HCT116 (cell line): Measurements from ENCODE around the gene ENTPD6. TPM values are rescaled to one million over a fixed set of nuclear protein-coding genes. Genes with fewer than 3 reads are reported as not detected.

Experiments used
- ATAC-seq: fragments of 200-7000 bp; cut with Tn5 transposase; 2 replicates; pipeline ENCODE4 v1.9.1; 2020; ENCODE audit warnings: mild to moderate bottlenecking, moderate library complexity
- BruUV-seq: library from RNA; stranded (reverse); fragments of 400-500 nt; replicated peaks from 2 replicates; lab custom pipeline; 2021; lab: Mats Ljungman, UMichigan
- CTCF ChIA-PET: fragments of 300-600 bp; sonication (Branson Sonifier 250); formaldehyde crosslinking; loops from one replicate; lab custom pipeline; 2021; ENCODE audit warnings: antibody characterized with exemption; lab: Charles Lee
- POLR2A ChIA-PET: fragments of 300-600, 350-600 bp; sonication (Branson Sonifier 250); formaldehyde crosslinking; loops from one replicate; lab custom pipeline; 2021; ENCODE audit warnings: antibody characterized with exemption; lab: Charles Lee
- RAD21 ChIA-PET, 2 experiments: fragments of 300-600 bp; sonication (Branson Sonifier 250); formaldehyde crosslinking; loops; one replicate each; lab custom pipeline; 2023; ENCODE audit warnings: low total read pairs in 2 of 2; ENCODE audit not compliant: uncharacterized antibody in 2 of 2, unreplicated experiment in 2 of 2, low non-redundant PET in 1 of 2; lab: Charles Lee
- DNase-seq: peaks from one replicate; pipeline ENCODE4 v3.0.0-alpha.2; 2010; ENCODE audit warnings: low read depth, low spot score
- H2AFZ ChIP-seq: fragments of 200-600 bp; shearing (Covaris generic), sonication (generic); 2 replicates; pipeline ENCODE4 v1.6.1; 2017; ENCODE audit warnings: low read depth, mixed run types, mixed read lengths, antibody characterized with exemption, low read length; ENCODE audit not compliant: poor library complexity, severe bottlenecking
- H3K27ac ChIP-seq: 2 replicates; pipeline ENCODE4 v1.5.1; 2012; ENCODE audit warnings: low read depth, low read length
- H3K27me3 ChIP-seq: fragments of 200-600 bp; sonication (generic); 2 replicates; pipeline ENCODE4 v1.6.1; 2016; ENCODE audit warnings: mixed run types, low read length, mixed read lengths; ENCODE audit not compliant: insufficient read depth
- H3K36me3 ChIP-seq, 2 experiments: fragments of 200-500 bp in 1 of 2; fragments of 200-600 bp in 1 of 2; sonication (Bioruptor generic) in 1 of 2; sonication (generic) in 1 of 2; 2 replicates each; pipeline versions ENCODE4 v1.5.1 to v1.6.1; 2014 to 2016; ENCODE audit warnings: low read length in 2 of 2, inconsistent platforms in 1 of 2, mixed read lengths in 1 of 2, mixed run types in 1 of 2; ENCODE audit not compliant: insufficient read depth in 2 of 2, control insufficient read depth in 1 of 2
- H3K4me1 ChIP-seq, 2 experiments: fragments of 200-600 bp in 1 of 2; sonication (generic) in 1 of 2; 2 replicates each; pipeline versions ENCODE4 v1.5.1 to v1.6.1; 2012 to 2017; ENCODE audit warnings: low read length in 2 of 2, inconsistent platforms in 1 of 2, mild to moderate bottlenecking in 1 of 2, mixed read lengths in 1 of 2, mixed run types in 1 of 2, moderate library complexity in 1 of 2; ENCODE audit not compliant: insufficient read depth in 2 of 2, control insufficient read depth in 1 of 2
- H3K4me2 ChIP-seq: fragments of 200-600 bp; sonication (generic); 2 replicates; pipeline ENCODE4 v1.6.1; 2017; ENCODE audit warnings: mixed run types, low read length, mixed read lengths
- H3K4me3 ChIP-seq, 2 experiments: fragments of 200-600 bp in 1 of 2; sonication (generic) in 1 of 2; replicated peaks in 1 of 2; 2 replicates each; pipeline ENCODE4 v1.5.1; 2011 to 2016; ENCODE audit warnings: low read length in 2 of 2, control low read depth in 1 of 2, low read depth in 1 of 2, mild to moderate bottlenecking in 1 of 2, mixed read lengths in 1 of 2, mixed run types in 1 of 2
- H3K79me2 ChIP-seq: fragments of 200-600 bp; sonication (generic); 2 replicates; pipeline ENCODE4 v1.6.1; 2017; ENCODE audit warnings: mild to moderate bottlenecking, mixed run types, low read length, moderate library complexity, mixed read lengths; ENCODE audit not compliant: insufficient read depth
- H3K9ac ChIP-seq: fragments of 200-600 bp; sonication (generic); 2 replicates; pipeline ENCODE4 v1.6.1; 2016; ENCODE audit warnings: low read length, mixed read lengths
- H3K9me2 ChIP-seq: fragments of 200-600 bp; sonication (generic), shearing (Covaris generic); 2 replicates; pipeline ENCODE4 v1.6.1; 2017; ENCODE audit warnings: mixed run types, mild to moderate bottlenecking, moderate library complexity; ENCODE audit not compliant: insufficient read depth
- H3K9me3 ChIP-seq, 2 experiments: fragments of 200-500 bp in 1 of 2; fragments of 200-600 bp in 1 of 2; sonication (Bioruptor generic) in 1 of 2; sonication (generic) in 1 of 2; 2 replicates each; pipeline ENCODE4 v1.6.1; 2014 to 2017; ENCODE audit warnings: low read length in 2 of 2, mixed read lengths in 2 of 2, inconsistent platforms in 1 of 2, low read depth in 1 of 2, mild to moderate bottlenecking in 1 of 2, mixed run types in 1 of 2, moderate library complexity in 1 of 2; ENCODE audit not compliant: control insufficient read depth in 1 of 2, insufficient read depth in 1 of 2
- H4K20me1 ChIP-seq: fragments of 200-600 bp; sonication (generic), shearing (Covaris generic); 2 replicates; pipeline ENCODE4 v1.6.1; 2017; ENCODE audit warnings: mixed run types, mild to moderate bottlenecking, moderate library complexity; ENCODE audit not compliant: insufficient read depth
- ATF3 ChIP-seq: IDR thresholded peaks from 2 replicates; pipeline ENCODE4 v1.6.1; 2012
- ELF1 ChIP-seq: IDR thresholded peaks from 2 replicates; pipeline ENCODE4 v1.6.1; 2012; ENCODE audit warnings: low read depth, borderline replicate concordance
- POLR2A ChIP-seq: IDR thresholded peaks from 2 replicates; pipeline ENCODE4 v1.7.0; 2011; ENCODE audit warnings: borderline replicate concordance; ENCODE audit not compliant: insufficient read depth, insufficient read length; ENCODE audit errors: extremely low read depth
- POLR2AphosphoS5 ChIP-seq: IDR thresholded peaks from 2 replicates; pipeline ENCODE4 v1.6.1; 2011; ENCODE audit warnings: mild to moderate bottlenecking, low read depth, low read length, moderate library complexity
- RAD21 ChIP-seq: IDR thresholded peaks from 2 replicates; pipeline ENCODE4 v1.6.1; 2012; ENCODE audit warnings: low read depth, mild to moderate bottlenecking
- TCF7L2 ChIP-seq: IDR thresholded peaks from 2 replicates; pipeline ENCODE4 v1.7.0; 2011; ENCODE audit warnings: borderline replicate concordance, inconsistent platforms; ENCODE audit not compliant: insufficient read depth, insufficient read length; ENCODE audit errors: extremely low read depth
- ZNF274 ChIP-seq: fragments of 200-500 bp; sonication (Bioruptor generic); IDR thresholded peaks from 2 replicates; pipeline ENCODE4 v1.6.1; 2014; ENCODE audit warnings: mild to moderate bottlenecking, low read depth, low read length, inconsistent platforms
- intact Hi-C: fragments of 100-400 bp; cut with micrococcal nuclease; formaldehyde crosslinking; loops from 2 replicates; pipeline ENCODE4 v1.10.0; 2022
- total RNA-seq: library from RNA; stranded (reverse); gene quantifications from one replicate; pipeline ENCODE4 v1.2.1, GENCODE V29; 2021; ENCODE audit not compliant: unreplicated experiment
- TF ChIP-seq, protein P1 (sequence below): IDR thresholded peaks from 2 replicates; pipeline ENCODE4 v1.6.1; 2012; ENCODE audit warnings: low read depth
- TF ChIP-seq, protein P2 (sequence below): IDR thresholded peaks from 2 replicates; pipeline ENCODE4 v1.6.1; 2011; ENCODE audit warnings: mild to moderate bottlenecking, low read length, moderate library complexity; ENCODE audit not compliant: insufficient replicate concordance; ENCODE audit errors: extremely low read depth
- TF ChIP-seq, protein P3 (sequence below): IDR thresholded peaks from 2 replicates; pipeline ENCODE4 v1.6.1; 2012

ENTPD6 gene
- total RNA-seq, 1 experiment from 2014 or later: 89.2 TPM

DNA sequence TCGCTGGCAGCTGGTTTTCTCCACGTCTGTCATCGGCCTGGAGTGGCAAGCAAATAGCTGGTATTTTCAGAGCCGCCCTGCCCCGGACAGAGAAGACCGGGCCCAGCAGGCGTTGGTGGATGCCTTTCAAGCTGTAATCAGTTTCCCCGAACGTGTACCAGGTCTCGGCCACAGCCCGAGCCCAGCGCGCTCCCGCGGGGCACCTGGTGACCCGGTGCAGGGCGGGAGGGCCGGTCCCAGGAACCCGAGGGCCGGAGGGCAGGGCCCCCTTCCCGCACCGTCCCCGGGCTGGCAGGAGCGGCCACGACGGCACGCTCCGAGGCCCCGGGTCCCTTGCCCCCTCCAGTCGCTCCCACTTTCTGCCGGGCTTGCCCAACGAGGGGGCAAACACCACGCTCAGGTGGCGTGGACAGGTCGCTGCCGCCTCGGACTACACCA lies 52.0 kb downstream of the ENTPD6 start (continued):
- TF ChIP-seq, protein P1, sequence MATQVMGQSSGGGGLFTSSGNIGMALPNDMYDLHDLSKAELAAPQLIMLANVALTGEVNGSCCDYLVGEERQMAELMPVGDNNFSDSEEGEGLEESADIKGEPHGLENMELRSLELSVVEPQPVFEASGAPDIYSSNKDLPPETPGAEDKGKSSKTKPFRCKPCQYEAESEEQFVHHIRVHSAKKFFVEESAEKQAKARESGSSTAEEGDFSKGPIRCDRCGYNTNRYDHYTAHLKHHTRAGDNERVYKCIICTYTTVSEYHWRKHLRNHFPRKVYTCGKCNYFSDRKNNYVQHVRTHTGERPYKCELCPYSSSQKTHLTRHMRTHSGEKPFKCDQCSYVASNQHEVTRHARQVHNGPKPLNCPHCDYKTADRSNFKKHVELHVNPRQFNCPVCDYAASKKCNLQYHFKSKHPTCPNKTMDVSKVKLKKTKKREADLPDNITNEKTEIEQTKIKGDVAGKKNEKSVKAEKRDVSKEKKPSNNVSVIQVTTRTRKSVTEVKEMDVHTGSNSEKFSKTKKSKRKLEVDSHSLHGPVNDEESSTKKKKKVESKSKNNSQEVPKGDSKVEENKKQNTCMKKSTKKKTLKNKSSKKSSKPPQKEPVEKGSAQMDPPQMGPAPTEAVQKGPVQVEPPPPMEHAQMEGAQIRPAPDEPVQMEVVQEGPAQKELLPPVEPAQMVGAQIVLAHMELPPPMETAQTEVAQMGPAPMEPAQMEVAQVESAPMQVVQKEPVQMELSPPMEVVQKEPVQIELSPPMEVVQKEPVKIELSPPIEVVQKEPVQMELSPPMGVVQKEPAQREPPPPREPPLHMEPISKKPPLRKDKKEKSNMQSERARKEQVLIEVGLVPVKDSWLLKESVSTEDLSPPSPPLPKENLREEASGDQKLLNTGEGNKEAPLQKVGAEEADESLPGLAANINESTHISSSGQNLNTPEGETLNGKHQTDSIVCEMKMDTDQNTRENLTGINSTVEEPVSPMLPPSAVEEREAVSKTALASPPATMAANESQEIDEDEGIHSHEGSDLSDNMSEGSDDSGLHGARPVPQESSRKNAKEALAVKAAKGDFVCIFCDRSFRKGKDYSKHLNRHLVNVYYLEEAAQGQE: no peak
- no peak for TF ChIP-seq RAD21

DNA sequence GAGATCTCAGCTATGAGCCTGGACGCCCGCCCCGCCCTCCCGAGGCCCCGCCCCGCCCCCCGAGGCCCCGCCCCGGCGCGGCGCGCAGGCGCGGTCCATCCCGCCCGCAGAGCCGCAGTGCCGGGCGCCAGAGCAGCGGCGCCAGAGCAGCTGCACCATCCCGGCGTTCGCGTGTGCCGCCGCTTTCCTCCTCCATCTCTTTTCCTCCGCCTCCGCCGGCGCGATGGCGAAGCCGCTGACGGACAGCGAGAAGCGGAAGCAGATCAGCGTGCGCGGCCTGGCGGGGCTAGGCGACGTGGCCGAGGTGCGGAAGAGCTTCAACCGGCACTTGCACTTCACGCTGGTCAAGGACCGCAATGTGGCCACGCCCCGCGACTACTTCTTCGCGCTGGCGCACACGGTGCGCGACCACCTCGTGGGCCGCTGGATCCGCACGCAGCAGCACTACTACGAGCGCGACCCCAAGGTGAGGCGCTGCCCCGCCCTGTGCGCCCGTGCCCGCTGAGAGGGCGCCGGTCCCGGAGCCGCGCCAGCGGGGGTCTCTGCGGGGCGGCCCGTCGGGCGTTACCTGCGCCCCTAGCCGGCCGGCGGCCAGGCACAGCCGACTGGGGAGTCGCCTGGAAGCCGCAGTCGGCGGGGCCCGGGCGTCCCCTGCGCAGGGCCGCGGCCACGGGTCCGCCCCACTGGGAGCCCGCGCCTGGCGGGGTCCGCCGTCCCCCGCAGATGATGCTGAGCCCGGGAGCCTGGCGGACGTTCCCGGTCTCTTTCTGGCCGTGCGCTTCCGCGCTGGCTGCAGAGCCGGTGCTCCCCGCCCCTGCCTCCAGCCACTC lies 52.7 kb downstream of the ENTPD6 start, which contains the start of gene PYGB:
PYGB (plus strand) TSS at position 130 of the 830 bp plus-strand sequence; CDS start at position 224, 94 bp downstream.
- Histone ChIP-seq H3K4me2 (peak within 1 kb of the TSS; percentile 98), H3K79me2 (peaks cover 46% of the 10 kb centered on the region), H3K9me3 (no peaks in the 10 kb centered on the region), H3K9me2 (no peaks in the 10 kb centered on the region), H2AFZ (no peak within 1 kb of the TSS), H4K20me1 (no peaks in the 10 kb centered on the region), H3K4me1 (peaks cover 27 to 39% of the 10 kb centered on the region in 2 experiments), H3K27me3 (no peaks in the 10 kb centered on the region), H3K36me3 (no peaks in the 10 kb centered on the region; a peak in 1 of 4 replicates), H3K9ac (peak within 1 kb of the TSS; percentile 72), H3K27ac (peak within 1 kb of the TSS; percentile 93), H3K4me3 (peak within 1 kb of the TSS; percentile 79 to 80)
- BruUV-seq: no TSS peak
- peak; percentile 41 for DNase-seq
- peak; percentile 85 for ATAC-seq
- ChIA-PET RAD21 (interaction anchor here (1.1 to 1.5 kb wide), 2 partner anchors 62 to 109 kb away, joined by 3 to 4 read pairs; no protein-coding TSS in a partner anchor), POLR2A (interaction anchor here (1.2 to 2.7 kb wide), 7 partner anchors 10 to 53 kb away, joined by 4 to 13 read pairs (median 7); partner anchors contain the start of gene ENTPD6), CTCF (interaction anchor here (0.7 to 2.7 kb wide), 6 partner anchors 9 to 254 kb away, joined by 3 to 14 read pairs (median 4); no protein-coding TSS in a partner anchor)
- intact Hi-C loops: loop anchor here (1.0 kb wide), 1 partner anchor 25 kb away; no protein-coding TSS in a partner anchor
- TF ChIP-seq, protein P2, sequence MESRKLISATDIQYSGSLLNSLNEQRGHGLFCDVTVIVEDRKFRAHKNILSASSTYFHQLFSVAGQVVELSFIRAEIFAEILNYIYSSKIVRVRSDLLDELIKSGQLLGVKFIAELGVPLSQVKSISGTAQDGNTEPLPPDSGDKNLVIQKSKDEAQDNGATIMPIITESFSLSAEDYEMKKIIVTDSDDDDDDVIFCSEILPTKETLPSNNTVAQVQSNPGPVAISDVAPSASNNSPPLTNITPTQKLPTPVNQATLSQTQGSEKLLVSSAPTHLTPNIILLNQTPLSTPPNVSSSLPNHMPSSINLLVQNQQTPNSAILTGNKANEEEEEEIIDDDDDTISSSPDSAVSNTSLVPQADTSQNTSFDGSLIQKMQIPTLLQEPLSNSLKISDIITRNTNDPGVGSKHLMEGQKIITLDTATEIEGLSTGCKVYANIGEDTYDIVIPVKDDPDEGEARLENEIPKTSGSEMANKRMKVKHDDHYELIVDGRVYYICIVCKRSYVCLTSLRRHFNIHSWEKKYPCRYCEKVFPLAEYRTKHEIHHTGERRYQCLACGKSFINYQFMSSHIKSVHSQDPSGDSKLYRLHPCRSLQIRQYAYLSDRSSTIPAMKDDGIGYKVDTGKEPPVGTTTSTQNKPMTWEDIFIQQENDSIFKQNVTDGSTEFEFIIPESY: peak; percentile 22
- TF ChIP-seq ATF3 (no peak), ZNF274 (no peak), POLR2A (peak; percentile 96), ELF1 (no peak), POLR2AphosphoS5 (peak; percentile 93), TCF7L2 (no peak)
- TF ChIP-seq, protein P1: no peak
- TF ChIP-seq, protein P3, sequence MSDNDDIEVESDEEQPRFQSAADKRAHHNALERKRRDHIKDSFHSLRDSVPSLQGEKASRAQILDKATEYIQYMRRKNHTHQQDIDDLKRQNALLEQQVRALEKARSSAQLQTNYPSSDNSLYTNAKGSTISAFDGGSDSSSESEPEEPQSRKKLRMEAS: peak; percentile 84
